ENCODE data around the gene ZNF485.
"Not testable (repeated sequence)": the region's sequence is repeated elsewhere in the genome, so short reads cannot be mapped to it uniquely, and the experiment has no call there.

ZNF485 gene

DNA sequence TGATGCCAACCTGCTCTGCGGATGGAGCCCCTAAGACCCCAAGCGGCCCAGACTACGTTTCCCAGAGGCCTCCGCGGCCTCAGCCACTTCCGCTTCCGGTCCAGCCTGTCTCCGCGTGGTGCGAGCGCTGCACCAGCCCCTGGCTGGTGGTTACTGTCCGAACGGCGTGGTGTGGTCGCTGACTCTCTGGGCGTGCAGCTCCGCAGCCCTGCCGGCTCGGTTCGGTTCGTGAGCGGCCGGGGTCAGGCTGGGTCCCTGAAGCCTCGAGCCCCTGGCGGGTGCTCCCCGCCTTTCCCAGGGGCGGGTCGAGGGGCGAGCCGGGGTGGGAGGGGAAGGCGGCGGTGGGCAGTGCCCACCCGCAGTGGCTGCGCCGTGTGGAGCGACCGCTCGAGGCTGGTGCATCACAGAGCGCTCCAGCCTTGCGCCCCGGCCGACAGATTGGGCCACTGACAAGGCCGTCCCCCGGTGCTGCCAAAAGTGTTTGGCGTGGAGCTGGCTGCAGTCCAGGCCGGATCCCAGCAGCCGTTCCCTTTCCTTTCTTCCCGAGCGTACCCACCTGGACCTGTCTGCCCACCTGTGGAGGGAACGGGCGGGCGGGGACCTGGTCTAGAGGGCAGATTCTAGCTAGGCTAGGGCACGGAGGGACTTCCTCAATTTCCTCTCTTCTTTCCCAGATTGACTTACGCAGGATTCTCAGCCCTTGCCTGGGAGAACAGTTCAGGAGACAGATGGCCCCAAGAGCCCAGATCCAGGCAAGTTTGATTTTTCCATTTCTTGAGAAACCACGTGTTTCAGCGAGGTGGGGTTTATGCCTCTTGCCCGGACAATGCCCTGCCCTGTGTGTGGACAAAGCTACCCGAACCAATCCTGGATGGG lies at the start of gene ZNF485:
ZNF485 (plus strand) TSS at position 116 of the 876 bp plus-strand sequence; CDS start at position 729, 613 bp downstream.
- peak; percentile 71 for DNase-seq

DNA sequence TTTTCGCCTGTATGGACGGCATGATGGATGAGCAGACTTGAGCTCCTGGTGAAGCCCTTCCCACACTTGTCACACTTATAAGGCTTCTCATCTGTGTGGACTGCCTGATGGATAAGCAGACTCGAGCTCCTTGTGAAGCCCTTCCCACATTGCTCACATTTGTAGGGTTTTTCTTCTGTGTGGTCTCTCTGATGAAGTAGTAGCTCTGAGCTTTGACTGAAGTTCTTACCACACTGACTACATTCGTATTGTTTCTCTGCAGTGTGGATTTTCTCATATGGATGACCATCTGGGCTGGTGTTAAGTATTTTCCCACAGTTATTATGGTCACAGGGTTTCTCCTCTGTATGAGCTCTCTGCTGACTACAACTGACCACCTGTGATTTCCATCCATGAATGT lies 49.0 kb upstream of the ZNF485 start:
- no peak for DNase-seq

DNA sequence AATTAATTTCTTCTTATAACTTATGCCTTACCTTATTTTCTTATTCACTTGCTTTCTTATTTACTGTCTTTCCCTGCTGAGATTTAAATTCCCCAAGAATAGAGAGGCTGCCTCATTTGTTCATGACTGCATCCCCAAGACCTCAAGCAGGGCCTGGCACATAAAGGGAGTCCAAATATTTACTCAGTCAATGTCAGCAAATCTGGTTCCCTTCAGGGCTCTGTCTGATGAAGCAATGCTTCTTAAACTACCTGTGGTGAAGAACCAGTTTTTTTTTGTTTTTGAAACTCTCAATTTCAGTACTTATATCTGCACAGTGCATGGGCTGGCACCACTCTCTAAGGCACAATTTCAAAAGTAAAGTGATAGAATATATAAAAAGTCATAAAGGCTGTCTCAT lies 36.6 kb upstream of the ZNF485 start:
- DNase-seq, result no peak

DNA sequence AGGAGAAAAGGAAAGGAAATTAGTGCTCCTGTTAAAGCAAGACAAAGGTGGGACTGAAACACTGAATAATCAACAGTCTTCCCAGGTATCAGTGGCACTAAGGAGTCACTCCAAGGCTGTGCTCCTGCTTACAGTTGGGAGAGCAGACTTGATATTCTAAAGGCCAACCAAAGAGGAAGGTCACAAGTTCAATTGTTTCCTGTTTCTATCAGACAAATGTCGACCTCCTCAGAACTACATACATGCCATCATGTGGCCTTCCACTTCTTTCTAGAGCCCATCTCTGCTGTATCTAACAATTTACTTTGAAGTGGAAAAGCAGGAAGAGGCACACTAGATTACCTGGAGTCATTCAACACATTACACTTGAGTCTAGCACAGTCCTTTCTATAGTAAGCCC lies 35.3 kb upstream of the ZNF485 start:
- DNase-seq, result no peak

DNA sequence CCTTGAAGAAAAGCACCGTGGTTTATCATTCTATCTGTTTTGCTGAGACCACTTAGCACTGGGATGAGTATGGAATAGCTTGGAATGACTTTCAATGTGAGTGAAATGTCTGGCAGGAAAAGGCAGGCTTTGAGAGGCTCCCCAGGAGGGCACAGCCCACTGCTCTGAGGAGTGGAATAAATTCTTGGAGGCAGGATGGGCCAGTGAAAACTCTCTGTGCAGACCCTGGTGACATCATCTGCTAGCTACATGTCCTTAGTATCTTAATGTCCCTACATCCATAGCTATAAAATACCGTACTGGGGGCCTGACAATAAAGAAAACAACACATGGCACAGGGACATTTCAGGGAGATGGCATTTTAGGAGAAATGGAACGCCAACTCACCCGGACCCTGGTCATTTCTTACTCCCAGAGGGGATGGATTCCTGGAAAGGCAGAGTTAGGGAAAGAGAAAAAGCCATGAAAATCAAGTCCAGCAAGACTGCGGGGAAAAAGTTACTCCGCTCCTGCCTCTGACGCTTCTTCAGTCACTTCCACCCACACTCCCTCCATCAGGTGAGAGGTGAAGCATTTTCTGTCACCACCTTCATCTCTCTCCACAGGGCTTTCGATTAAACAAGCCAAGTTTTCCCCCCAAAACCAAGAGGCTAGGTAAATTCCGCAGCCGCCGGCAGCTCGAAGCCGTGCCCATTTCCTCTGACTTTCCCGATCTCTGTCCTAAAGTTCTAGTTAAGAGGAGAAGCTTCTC lies 32.8 kb upstream of the ZNF485 start:
- DNase-seq, result no peak

DNA sequence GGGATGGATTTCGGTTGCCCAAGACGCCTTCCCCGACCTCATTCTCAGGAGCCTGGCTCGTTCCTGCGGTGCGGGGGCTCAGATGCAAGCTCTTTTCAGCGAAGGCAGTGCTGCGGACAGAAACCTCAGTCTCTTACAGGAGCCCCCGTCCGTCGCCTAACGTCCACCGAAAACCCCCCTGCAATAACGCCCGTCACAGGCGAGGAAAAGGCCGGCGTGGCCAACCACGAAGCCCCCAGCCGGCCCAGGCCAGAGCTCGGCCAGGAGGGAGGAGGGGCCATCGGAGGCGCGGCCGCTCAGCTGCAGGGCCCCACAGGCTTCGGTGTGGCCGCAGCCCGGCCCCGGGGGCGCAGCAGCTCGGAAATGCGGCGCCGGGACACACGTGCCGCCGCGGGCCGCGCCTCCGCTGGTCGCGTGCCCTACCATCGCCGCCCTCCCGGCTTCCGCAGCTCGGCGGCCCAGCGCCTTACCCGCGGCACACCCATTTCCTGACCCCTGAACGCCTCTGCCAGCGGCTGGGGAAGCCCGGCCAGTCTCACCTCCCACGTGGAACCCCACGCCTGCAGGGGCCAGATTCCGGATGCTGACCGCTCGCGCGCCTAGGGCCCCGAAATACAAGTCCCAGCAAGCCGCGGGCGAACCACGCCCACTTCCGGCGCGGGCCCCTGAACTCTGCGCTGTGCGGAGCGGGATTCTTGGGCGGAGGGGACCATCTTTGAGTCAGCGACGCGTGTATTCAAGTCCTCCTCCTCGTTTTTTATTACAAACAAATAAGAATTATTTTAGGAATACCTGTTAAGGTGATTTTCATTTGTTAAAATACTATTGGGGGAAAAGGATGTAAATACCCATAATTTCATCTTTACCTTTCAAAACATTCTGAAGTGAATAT lies 32.0 kb upstream of the ZNF485 start, which contains the start of gene ZNF239:
ZNF239 (minus strand) TSS at position 616 of the 892 bp plus-strand sequence. CDS start 16,537 bp downstream, outside the sequence.
- peak; percentile 74 for DNase-seq

DNA sequence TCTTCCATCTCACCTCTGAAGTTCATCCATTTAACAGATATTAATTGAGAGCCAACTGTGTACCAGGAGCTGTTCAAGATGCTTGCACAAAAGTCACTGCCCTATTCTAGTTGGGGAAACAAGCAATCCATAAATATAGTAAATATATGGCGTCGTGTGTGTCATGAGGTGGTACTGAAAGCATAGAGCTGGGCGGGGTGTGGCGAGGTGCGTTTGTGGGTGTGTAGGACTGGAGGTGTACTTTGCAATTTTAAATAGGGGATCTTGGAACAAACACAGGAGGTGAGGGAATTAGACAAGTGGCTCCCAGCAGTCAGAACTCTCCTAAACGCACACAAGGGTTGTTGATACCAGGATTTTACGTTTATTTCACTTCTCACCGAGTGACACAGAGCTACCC lies 31.3 kb upstream of the ZNF485 start:
- no peak for DNase-seq

DNA sequence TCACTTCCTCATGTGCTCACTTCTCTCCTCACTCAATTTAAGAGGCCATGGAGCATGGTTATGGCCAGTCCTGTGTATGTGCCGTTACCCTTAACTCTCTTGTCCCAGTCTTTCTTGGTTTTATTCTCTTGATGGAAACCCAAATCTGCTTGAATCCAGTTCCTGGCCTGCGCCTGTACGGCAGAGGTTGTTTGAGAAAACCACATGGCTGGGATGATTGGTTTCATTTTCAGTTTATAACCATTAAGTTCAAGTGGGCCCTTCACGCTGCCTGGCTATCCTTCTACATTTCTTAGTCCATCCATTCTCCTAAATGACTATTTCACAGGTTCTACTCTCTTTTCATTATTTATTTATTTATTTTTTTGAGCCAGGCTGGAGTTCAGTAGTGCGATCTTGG lies 30.2 kb upstream of the ZNF485 start:
- no peak for DNase-seq

DNA sequence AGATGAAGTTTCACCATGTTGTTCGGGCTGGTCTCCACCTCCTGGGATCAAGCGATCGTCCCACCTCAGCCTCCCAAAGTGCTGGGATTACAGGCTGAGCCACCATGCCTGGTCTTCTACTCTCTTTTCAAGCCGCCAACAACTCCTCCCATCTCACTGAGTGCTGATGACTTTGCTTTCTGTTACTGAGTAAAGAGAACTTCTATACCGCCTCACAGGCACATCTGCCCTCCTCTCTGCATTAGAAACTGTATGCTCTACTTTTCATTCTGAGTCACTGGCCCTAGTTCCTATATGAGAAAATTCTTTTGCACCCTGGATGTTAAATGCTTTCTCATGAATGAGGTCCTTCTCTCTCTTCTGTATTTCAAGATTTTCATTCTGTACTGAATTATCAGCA lies 29.7 kb upstream of the ZNF485 start:
- no peak for DNase-seq

DNA sequence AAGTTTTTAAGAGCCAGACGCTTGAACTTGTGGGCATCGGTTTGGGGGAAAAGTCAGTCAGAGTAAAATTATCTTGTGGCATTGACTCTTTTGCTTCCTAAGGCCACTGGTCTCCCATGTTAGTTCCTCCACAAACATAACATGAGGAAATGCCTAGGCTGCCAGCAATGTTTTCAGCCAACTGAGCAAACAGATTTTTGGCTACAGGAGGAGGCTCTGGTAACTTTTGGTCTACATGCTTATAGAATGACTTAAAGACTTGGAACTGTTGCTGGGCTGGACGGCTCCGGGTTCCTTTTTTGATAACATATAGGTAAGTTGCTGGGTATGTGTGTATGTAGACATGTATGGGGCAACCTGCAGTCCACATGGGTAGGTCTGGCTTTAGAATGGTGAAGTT lies 22.2 kb upstream of the ZNF485 start:
- no peak for DNase-seq

DNA sequence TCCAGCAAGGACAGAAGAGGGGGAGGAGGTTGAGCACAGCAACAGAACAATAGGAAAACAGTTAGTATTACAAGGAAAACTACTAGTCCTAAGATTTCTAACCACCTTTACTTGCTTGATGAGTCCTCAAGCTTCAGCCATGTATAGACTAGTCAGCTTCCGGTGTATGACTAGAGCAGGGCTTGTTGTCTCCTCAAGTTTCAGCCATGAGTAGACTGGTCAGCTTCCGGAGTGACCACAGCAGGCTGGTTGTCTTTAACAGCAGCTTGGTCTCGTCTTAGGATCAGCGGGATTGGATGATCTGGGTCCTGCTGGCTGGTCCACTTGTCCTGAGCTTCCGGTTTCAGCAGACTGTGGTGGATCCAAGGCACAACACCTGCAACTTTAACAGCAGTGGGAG lies 21.2 kb upstream of the ZNF485 start:
- no peak for DNase-seq

DNA sequence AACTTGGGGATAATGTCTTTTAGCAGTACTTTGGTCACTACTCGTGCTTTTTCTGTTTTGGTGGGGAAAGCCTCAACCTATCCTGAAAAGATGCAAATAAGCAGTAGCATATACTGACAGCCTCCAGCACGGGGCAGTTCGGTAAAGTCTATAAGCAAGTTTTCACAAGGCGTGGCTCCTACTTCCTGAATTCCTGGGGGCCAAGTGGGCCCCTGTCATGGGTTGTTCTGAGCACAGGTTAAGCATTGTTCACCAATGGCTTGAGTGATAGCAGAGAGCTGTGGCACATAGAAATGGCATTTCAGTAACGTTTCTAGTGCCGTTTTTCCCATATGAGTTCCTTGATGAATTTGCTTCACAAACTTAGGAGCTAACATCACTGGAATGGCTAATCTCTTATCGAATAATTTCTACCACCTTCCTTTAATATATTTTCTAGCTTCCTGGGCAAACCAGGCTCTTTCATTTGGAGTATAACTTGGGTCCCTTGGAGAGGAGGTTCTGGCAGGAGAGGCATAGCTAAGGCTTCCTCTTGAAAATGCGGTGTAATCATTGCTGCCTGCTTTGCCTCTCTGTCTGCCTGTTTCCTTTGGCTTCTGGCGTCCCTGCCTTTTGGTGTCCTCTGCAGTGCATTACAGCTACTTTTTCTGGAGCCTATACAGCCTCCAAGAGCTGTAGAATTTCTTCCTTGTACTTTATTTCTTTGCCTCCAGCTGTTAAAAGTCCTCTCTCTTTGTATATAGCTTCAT lies 20.1 kb upstream of the ZNF485 start:
- DNase-seq, result no peak

DNA sequence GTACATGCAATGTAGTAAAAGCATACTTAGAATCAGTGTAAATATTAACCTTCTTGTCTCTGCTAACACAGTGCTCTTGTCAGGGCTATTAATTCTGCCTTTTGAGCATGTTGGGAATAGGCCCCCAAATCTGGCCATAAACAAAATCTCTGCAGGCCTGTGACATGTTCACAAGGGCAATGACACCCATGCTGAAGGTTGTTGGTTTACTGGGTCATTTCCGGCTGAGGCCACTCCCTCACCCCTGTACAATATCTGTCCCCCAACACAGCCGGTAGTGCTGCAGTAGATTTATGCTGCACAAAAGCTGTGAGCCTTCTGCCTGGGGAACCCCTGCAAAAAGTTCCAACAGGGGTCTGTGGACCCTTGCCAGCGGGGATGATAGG lies 19.5 kb upstream of the ZNF485 start:
- not testable (repeated sequence) for DNase-seq

DNA sequence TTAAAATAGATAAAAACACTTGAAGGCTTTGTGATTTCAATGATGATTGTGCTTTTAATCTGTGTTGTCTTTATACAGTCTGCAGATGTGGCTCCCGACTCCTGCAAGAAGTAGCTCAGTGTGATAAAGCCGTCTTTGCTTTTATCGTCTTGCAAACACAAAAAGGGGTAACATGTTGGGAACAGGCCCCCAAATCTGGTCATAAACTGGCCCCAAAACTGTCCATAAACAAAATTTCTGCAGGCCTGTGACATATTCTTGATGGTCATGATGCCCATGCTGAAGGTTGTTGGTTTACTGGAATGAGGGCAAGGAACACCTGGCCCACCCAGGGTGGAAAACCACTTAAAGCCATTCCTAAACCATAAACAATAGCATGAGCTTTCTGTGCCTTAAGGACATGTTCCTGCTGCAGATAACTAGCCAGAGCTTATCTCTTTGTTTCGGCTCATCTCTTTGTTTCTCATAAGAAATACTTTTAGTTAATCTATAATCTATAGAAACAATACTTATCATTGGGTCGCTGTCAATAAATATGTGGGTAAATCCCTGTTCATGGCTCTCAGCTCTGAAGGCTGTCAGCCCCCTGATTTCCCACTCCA lies 14.8 kb upstream of the ZNF485 start:
- DNase-seq, result no peak

DNA sequence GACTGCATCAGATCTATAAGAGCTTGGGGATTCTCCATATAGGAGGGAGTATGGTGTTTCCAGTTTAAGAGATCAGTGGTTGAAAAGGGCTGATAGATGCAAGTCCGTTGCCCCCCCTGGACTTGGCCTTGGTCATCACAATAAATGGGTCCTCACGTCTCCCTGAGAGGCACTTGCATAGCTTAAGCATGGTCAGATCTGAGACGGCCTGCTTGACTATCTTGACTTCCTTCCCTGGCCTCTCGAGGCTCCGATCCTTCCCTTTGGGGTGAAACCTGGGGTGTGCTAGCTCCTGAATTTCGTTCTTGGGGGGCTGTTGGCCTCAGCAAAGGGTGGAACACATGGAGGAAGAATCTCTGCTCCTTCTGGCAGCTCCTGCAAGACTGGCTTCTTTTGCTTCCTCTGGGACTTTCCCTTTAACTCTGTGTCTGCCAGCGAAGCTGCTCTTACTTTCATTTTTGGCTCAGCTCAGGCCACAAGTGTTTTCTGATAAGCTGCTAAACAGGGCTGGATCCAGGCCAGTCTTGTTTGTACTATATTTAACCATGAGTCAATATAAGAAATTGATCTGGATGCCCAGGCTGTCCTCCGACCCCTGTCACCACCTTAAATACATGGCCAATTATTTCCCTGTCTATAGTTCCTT lies 11.2 kb upstream of the ZNF485 start:
- DNase-seq, result peak; percentile 75

DNA sequence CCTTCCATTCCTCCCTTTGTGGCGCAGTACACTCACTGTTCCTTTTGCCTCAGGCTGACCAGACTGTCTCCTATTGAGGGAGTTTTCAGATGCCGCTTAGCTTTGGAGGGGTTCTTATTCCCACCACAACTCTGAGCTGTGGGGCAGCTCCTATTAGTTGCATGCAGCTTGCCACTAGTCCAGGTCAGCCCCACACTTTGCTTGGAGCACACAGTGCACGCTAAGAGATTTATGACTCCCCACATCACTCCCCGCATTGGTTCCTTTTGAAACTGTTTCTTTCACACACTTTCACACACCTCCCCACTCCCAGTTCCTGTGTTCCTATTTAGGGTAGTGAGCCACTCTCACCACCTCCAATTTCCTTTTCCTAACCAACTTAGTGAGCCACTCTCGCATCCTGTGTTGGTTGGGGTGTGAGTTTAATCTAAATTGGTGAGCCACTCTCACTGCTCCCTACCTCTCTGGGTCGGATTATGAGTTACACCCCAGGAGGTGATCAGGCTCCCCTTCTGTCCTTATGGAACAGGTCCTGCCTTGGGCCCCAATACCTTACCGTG lies 10.4 kb upstream of the ZNF485 start:
- no peak for DNase-seq

DNA sequence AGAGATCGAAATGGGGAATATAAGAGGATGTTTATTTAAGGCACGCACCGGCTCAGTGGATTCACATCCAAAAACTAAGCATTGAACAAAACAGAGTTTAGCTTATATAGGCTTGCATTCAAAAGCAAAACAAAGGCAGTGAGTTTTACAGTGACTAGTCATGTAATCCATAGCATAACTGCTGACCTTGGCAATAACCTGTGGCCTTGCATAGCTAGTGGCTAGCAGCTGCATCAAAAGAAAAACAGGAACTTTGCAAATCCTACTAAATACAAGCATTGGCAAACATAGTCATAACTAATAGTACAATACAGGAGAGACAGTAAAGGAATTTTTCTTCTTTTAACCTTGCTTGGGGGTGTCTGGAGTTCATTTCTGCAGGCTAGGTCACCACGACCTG lies 9.7 kb upstream of the ZNF485 start:
- no peak for DNase-seq

DNA sequence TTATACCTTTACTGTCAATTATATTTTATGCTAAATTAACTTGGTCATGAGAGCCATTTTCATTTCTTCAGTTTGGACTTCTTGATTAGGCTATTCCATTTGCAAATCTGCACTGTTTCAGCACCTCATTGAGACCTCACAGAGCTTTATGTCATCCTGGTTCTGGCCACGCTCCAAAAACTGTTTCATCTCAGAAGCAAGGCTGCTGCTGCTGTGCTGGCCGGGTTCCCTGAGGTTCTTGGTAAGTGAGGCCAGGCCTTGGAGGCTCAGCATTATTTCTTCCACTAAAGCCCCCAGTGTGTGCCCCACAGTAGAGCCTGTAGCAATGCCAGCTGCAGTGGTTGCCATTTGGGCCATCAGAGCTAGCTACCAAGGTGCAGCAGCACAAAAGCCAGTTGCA lies 7.8 kb upstream of the ZNF485 start:
- DNase-seq, result no peak

DNA sequence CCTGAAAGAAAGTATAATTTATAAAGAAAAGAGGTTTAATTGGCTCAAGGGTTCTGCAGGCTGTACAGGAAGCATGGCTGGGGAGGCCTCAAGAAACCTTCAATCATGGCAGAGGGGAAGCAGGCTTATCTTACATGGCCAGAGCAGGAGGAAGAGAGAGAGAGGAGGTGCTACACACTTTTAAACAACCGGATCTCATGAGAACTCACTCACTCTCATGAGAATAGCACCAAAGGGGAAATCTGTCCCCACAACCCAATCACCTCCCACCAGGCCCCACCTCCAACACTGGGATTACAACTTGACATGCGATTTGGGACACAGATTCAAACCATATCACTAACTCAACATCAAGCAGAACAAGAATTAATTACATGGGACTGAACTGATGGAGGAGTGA lies 6.9 kb upstream of the ZNF485 start:
- DNase-seq, result peak; percentile 23

DNA sequence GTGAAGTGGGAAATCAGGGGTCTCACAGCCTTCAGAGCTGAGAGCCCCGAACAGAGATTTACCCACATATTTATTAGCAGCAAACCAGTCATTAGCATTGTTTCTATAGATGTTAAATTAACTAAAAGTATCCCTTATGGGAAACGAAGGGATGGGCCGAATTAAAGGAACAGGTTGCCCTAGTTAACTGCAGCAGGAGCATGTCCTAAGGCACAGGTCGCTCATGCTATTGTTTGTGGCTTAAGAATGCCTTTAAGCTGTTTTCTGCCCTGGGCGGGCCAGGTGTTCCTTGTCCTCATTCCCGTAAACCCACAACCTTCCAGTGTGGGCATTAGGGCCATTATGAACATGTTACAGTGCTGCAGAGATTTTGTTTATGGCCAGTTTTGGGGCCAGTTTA lies 4.7 kb upstream of the ZNF485 start:
- DNase-seq, result not testable (repeated sequence)

DNA sequence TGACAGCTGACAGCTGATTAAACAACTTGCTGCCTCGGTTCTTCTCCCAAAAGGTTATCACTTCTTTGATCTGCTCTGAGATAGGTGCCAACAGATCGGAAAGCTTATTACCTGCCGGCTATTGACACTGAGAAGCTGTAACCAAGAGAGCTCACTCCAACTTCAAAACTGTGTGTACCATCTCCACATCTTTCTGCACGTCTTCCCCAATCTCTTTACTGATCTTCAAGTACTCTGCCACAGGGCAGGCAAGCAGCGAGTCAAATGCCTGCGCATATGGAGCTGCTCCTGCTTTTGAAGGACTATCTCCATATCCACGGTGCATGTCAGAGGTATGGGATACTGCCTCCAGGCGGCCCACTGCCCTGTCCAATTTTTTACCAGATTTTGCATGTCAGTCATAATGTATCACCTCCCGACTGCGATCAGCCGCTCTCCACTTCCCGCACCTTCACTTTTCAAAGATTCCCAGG lies 352 bp upstream of the ZNF485 start:
- DNase-seq, result no peak

All from hematopoietic multipotent progenitor cell treated with erythropoietin and hydrocortisone succinate and interleukin-3 and kit ligand, for 8 days (in vitro differentiated cells).